ENCODE measurements around the gene MYH8.

DNA sequence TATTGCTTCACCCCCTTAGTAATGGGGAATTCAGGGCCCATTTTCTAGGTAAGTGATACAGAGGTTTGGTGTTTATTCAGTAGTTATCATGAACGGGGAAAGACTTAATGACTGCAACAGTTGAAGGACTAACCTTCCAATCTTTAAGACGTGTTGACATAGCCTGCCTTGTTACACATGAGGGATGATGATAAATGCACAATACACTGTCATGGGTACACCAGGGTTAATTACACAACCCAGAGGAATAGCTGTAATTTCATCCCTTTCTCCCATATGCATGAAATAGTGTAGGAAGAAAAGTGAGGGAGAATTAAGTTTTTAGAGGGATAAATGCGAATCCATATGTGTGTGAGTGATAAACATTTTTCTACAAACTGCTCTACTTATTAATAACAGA lies 37.0 kb upstream of the MYH8 start:
- TF ChIP-seq SUZ12 (IDR thresholded peaks at IDR 0.05; ENCODE audit: extremely low read depth, insufficient read depth, insufficient read length) (no peak), ZNF274 (IDR thresholded peaks at IDR 0.05; ENCODE audit: low read depth, low read length) (no peak), YY1 (IDR thresholded peaks at IDR 0.05; ENCODE audit: insufficient read depth, insufficient read length) (no peak)
